Measurements from ENCODE around the gene HIP1R.

GRCh38 chr12:122799641-122800243, 35.5 kb upstream of the HIP1R start:
- TF ChIP-seq, protein P1, sequence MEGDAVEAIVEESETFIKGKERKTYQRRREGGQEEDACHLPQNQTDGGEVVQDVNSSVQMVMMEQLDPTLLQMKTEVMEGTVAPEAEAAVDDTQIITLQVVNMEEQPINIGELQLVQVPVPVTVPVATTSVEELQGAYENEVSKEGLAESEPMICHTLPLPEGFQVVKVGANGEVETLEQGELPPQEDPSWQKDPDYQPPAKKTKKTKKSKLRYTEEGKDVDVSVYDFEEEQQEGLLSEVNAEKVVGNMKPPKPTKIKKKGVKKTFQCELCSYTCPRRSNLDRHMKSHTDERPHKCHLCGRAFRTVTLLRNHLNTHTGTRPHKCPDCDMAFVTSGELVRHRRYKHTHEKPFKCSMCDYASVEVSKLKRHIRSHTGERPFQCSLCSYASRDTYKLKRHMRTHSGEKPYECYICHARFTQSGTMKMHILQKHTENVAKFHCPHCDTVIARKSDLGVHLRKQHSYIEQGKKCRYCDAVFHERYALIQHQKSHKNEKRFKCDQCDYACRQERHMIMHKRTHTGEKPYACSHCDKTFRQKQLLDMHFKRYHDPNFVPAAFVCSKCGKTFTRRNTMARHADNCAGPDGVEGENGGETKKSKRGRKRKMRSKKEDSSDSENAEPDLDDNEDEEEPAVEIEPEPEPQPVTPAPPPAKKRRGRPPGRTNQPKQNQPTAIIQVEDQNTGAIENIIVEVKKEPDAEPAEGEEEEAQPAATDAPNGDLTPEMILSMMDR (IDR thresholded peaks at IDR 0.05; ENCODE audit: insufficient read depth, low read depth, low read length) = no peak
- no peak for TF ChIP-seq EZH2 (IDR thresholded peaks at IDR 0.05; ENCODE audit: insufficient read depth, low read length)

Data from astrocyte (in vitro differentiated cells and primary cell).